Neural cell (in vitro differentiated cells): ENCODE data around the gene KANSL3. TPM values are rescaled to one million over a fixed set of nuclear protein-coding genes. Genes with fewer than 3 reads are reported as not detected.
"Not testable (repeated sequence)": the region's sequence is repeated elsewhere in the genome, so short reads cannot be mapped to it uniquely, and the experiment has no call there.

Experiments
- H2AFZ ChIP-seq: fragments of 200-600, 300-800 bp; sonication (generic), shearing (Covaris generic); 2 replicates; pipeline ENCODE4 v1.6.0; 2014; ENCODE audit warnings: low read depth, mild to moderate bottlenecking, antibody characterized with exemption, low read length, moderate library complexity
- H3F3A ChIP-seq: fragments of 200-600 bp; shearing (Covaris generic); 2 replicates; pipeline ENCODE4 v1.6.1; 2016; ENCODE audit warnings: mild to moderate bottlenecking, moderate library complexity, mixed read lengths, antibody characterized with exemption, low read length; ENCODE audit not compliant: insufficient read depth, poor library complexity, severe bottlenecking
- H3K27ac ChIP-seq: fragments of 200-600, 300-800 bp; sonication (generic), shearing (Covaris generic); 2 replicates; pipeline ENCODE4 v1.5.1; 2014; ENCODE audit warnings: mild to moderate bottlenecking, low read length, moderate library complexity
- H3K27me3 ChIP-seq: fragments of 300-800, 200-600 bp; sonication (generic), shearing (Covaris generic); 2 replicates; pipeline ENCODE4 v1.6.0; 2014; ENCODE audit warnings: mild to moderate bottlenecking, low read depth, low read length, moderate library complexity; ENCODE audit not compliant: insufficient read depth
- H3K36me3 ChIP-seq: fragments of 300-800, 200-600 bp; sonication (generic), shearing (Covaris generic); 2 replicates; pipeline ENCODE4 v1.5.1; 2014; ENCODE audit warnings: mild to moderate bottlenecking, antibody characterized with exemption, low read length, moderate library complexity; ENCODE audit not compliant: insufficient read depth
- H3K4me2 ChIP-seq: fragments of 300-800, 200-600 bp; sonication (generic), shearing (Covaris generic); 2 replicates; pipeline ENCODE4 v1.6.0; 2014; ENCODE audit warnings: mild to moderate bottlenecking, low read length
- H3K4me3 ChIP-seq: fragments of 300-800, 200-600 bp; sonication (generic), shearing (Covaris generic); 2 replicates; pipeline ENCODE4 v1.5.1; 2014; ENCODE audit warnings: mild to moderate bottlenecking, low read length, moderate library complexity
- H3K79me2 ChIP-seq: fragments of 200-600 bp; shearing (Covaris generic); replicated peaks from 2 replicates; pipeline ENCODE4 v1.6.0; 2014; ENCODE audit warnings: mild to moderate bottlenecking, low read length, moderate library complexity; ENCODE audit not compliant: insufficient read depth
- H3K9ac ChIP-seq: fragments of 300-800, 200-600 bp; sonication (generic), shearing (Covaris generic); 2 replicates; pipeline ENCODE4 v1.6.1; 2016; ENCODE audit warnings: mild to moderate bottlenecking, low read length, mixed read lengths
- H3K9me2 ChIP-seq: fragments of 200-600 bp; shearing (Covaris generic); 2 replicates; pipeline ENCODE4 v1.6.1; 2016; ENCODE audit warnings: mild to moderate bottlenecking, low read length, mixed read lengths; ENCODE audit not compliant: insufficient read depth
- H3K9me3 ChIP-seq: fragments of 200-600, 300-800 bp; sonication (generic), shearing (Covaris generic); 2 replicates; pipeline ENCODE4 v1.6.1; 2016; ENCODE audit warnings: mild to moderate bottlenecking, mixed run types, low read length, moderate library complexity, mixed read lengths
- H4K20me1 ChIP-seq: fragments of 200-600 bp; shearing (Covaris generic); 2 replicates; pipeline ENCODE4 v1.6.1; 2016; ENCODE audit warnings: mild to moderate bottlenecking, mixed run types; ENCODE audit not compliant: insufficient read depth
- CTCF ChIP-seq: fragments of 450-650 bp; IDR thresholded peaks from 2 replicates; pipeline ENCODE4 v1.5.1; 2014; ENCODE audit warnings: antibody characterized with exemption, mild to moderate bottlenecking, moderate library complexity; ENCODE audit not compliant: poor library complexity, severe bottlenecking
- EZH2 ChIP-seq: fragments of 200-600, 300-800 bp; shearing (Covaris generic), sonication (generic); IDR thresholded peaks from 2 replicates; pipeline ENCODE4 v1.6.1; 2014; ENCODE audit warnings: antibody characterized with exemption, low read length, borderline replicate concordance, mild to moderate bottlenecking; ENCODE audit not compliant: insufficient read depth, poor library complexity, severe bottlenecking
- MXI1 ChIP-seq: fragments of 450-650 bp; conservative IDR thresholded peaks from 2 replicates; pipeline ENCODE4 v1.6.1; 2014; ENCODE audit warnings: antibody characterized with exemption, mild to moderate bottlenecking; ENCODE audit not compliant: poor library complexity, severe bottlenecking
- POLR2AphosphoS5 ChIP-seq: IDR thresholded peaks from 2 replicates; pipeline ENCODE4 v1.6.1; 2012
- RAD21 ChIP-seq: fragments of 450-650 bp; conservative IDR thresholded peaks from 2 replicates; pipeline ENCODE4 v1.6.1; 2014; ENCODE audit warnings: antibody characterized with exemption, mild to moderate bottlenecking, moderate library complexity
- SMC3 ChIP-seq: fragments of 450-650 bp; conservative IDR thresholded peaks from 2 replicates; pipeline ENCODE4 v1.6.1; 2014; ENCODE audit warnings: antibody characterized with exemption, mild to moderate bottlenecking, moderate library complexity; ENCODE audit not compliant: poor library complexity
- TAF1 ChIP-seq: IDR thresholded peaks from 2 replicates; pipeline ENCODE4 v1.6.1; 2012; ENCODE audit warnings: low read depth
- polyA plus RNA-seq: library from polyadenylated mRNA; depleted of rRNA; stranded (reverse); fragments of >200 nt; gene quantifications from 2 replicates; pipeline ENCODE4 v1.2.3, GENCODE V29; 2014
- TF ChIP-seq, protein P1 (sequence below): IDR thresholded peaks from 2 replicates; pipeline ENCODE4 v1.6.1; 2012; ENCODE audit warnings: borderline replicate concordance

The KANSL3 gene
- polyA plus RNA-seq, 1 donor from 2014 or later, result 37.7 TPM

DNA sequence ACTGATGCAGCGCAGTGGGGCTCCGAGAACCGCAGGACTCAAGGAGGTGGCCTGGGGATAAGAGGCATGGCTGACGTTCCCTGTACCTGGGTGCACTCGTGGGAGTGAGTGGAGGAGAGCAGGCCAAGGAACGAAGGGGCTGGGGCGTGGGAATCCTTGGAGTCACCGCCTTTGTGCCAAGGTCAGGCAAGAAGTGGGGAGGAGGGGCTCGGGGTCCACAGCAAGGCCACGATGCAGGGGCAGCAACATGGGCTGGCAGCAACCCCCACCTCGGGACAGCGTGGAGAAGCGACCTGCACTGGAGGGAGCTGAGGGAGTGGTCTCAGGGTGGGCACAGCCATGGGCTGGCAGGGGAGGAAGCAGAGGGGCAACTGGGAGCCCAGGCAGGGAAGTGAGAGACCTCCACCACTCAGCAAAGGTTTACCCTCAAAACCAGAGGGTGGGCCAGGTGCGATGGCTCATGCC is 82.9 kb downstream of the KANSL3 start:
- H3K9me2 ChIP-seq, result no peaks in the 10 kb centered on the region
- no peaks in the 10 kb centered on the region for H3K36me3 ChIP-seq
- TF ChIP-seq EZH2, result no peak
- no peak for TF ChIP-seq SMC3
- TF ChIP-seq TAF1, result no peak
- TF ChIP-seq, protein P1, sequence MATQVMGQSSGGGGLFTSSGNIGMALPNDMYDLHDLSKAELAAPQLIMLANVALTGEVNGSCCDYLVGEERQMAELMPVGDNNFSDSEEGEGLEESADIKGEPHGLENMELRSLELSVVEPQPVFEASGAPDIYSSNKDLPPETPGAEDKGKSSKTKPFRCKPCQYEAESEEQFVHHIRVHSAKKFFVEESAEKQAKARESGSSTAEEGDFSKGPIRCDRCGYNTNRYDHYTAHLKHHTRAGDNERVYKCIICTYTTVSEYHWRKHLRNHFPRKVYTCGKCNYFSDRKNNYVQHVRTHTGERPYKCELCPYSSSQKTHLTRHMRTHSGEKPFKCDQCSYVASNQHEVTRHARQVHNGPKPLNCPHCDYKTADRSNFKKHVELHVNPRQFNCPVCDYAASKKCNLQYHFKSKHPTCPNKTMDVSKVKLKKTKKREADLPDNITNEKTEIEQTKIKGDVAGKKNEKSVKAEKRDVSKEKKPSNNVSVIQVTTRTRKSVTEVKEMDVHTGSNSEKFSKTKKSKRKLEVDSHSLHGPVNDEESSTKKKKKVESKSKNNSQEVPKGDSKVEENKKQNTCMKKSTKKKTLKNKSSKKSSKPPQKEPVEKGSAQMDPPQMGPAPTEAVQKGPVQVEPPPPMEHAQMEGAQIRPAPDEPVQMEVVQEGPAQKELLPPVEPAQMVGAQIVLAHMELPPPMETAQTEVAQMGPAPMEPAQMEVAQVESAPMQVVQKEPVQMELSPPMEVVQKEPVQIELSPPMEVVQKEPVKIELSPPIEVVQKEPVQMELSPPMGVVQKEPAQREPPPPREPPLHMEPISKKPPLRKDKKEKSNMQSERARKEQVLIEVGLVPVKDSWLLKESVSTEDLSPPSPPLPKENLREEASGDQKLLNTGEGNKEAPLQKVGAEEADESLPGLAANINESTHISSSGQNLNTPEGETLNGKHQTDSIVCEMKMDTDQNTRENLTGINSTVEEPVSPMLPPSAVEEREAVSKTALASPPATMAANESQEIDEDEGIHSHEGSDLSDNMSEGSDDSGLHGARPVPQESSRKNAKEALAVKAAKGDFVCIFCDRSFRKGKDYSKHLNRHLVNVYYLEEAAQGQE, result no peak
- TF ChIP-seq CTCF, result no peak
- no peak for TF ChIP-seq RAD21
- TF ChIP-seq MXI1, result no peak
- no peaks in the 10 kb centered on the region for H3K9me3 ChIP-seq
- no peaks in the 10 kb centered on the region for H3K79me2 ChIP-seq
- no peaks in the 10 kb centered on the region for H3F3A ChIP-seq
- no peak overlapping the region for H3K27ac ChIP-seq
- no peak overlapping the region for H3K4me2 ChIP-seq
- H3K9ac ChIP-seq, result no peak overlapping the region
- H3K27me3 ChIP-seq, result no peaks in the 10 kb centered on the region
- no peaks in the 10 kb centered on the region for H4K20me1 ChIP-seq
- H3K4me3 ChIP-seq, result no peak overlapping the region
- H2AFZ ChIP-seq, result no peak overlapping the region

GRCh38 chr2:96554293-96555145 is 83.6 kb downstream of the KANSL3 start:
- no peaks in the 10 kb centered on the region for H3K79me2 ChIP-seq
- no peaks in the 10 kb centered on the region for H3K27me3 ChIP-seq
- H3K27ac ChIP-seq, result no peak overlapping the region
- no peaks in the 10 kb centered on the region for H4K20me1 ChIP-seq
- no peaks in the 10 kb centered on the region for H3F3A ChIP-seq
- no peaks in the 10 kb centered on the region for H3K36me3 ChIP-seq
- no peak overlapping the region for H3K4me2 ChIP-seq
- no peaks in the 10 kb centered on the region for H3K9me3 ChIP-seq
- H3K9ac ChIP-seq, result no peak overlapping the region
- no peaks in the 10 kb centered on the region for H3K9me2 ChIP-seq
- TF ChIP-seq POLR2AphosphoS5, result no peak
- peak; percentile 63 for TF ChIP-seq RAD21
- peak; percentile 72 for TF ChIP-seq CTCF
- TF ChIP-seq SMC3, result peak; percentile 69
- TF ChIP-seq TAF1, result no peak
- no peak overlapping the region for H3K4me3 ChIP-seq
- H2AFZ ChIP-seq, result no peak overlapping the region

- H3K27ac ChIP-seq, H2AFZ ChIP-seq, H3K9ac ChIP-seq, H3K9me3 ChIP-seq, H3K36me3 ChIP-seq, H3K9me2 ChIP-seq, H3K27me3 ChIP-seq, H4K20me1 ChIP-seq, H3F3A ChIP-seq, H3K79me2 ChIP-seq, H3K4me3 ChIP-seq, H3K4me2 ChIP-seq: not testable (repeated sequence)
Measured at GRCh38 chr2:96553957-96554292, 84.2 kb downstream of the KANSL3 start.
